Activated CD8-positive, alpha-beta memory T cell treated with anti-CD3 and anti-CD28 coated beads for 36 hours (primary cell): ENCODE results near the gene ADAMTS15. TPM values are rescaled to one million over a fixed set of nuclear protein-coding genes. Genes with fewer than 3 reads are reported as not detected.

Experiments used
- CTCF ChIA-PET: fragments of 350-600 bp; sonication (Branson Sonifier 250); formaldehyde crosslinking; loops from one replicate; lab custom pipeline; 2021; ENCODE audit warnings: antibody characterized with exemption; lab: Charles Lee
- POLR2A ChIA-PET: fragments of 350-600 bp; sonication (Branson Sonifier 250); formaldehyde crosslinking; loops from one replicate; lab custom pipeline; 2021; ENCODE audit warnings: antibody characterized with exemption; lab: Charles Lee
- total RNA-seq, 2 experiments: library from RNA; stranded (reverse); gene quantifications; one replicate each; pipeline ENCODE4 v1.2.3, GENCODE V29; 2021

The ADAMTS15 gene
- total RNA-seq, 2 experiments from 2014 or later = not detected

DNA sequence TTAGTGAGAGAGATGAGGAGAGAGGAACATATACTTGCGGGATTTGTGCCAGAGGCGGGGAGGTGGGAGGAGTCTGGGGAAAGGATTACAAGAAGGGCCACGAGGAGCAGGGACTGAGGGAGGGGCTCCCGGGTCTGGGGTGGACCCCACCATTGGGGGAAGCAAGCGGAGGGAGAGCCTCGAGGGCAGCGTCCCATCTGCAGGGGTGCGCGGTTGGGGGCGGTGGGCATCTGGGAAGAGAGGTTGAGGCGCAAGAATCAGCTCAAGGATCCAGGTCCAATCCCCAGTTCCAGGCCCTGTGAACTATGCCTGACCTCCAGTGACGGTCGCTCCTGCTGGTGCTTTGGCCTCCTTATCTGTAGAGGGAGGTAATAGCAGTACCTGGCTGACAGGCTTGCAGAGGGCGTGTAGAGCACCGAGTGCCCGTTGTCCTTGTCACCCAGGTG lies 38.0 kb downstream of the ADAMTS15 start:
- ChIA-PET POLR2A (no interaction called here), CTCF (no interaction called here)

DNA sequence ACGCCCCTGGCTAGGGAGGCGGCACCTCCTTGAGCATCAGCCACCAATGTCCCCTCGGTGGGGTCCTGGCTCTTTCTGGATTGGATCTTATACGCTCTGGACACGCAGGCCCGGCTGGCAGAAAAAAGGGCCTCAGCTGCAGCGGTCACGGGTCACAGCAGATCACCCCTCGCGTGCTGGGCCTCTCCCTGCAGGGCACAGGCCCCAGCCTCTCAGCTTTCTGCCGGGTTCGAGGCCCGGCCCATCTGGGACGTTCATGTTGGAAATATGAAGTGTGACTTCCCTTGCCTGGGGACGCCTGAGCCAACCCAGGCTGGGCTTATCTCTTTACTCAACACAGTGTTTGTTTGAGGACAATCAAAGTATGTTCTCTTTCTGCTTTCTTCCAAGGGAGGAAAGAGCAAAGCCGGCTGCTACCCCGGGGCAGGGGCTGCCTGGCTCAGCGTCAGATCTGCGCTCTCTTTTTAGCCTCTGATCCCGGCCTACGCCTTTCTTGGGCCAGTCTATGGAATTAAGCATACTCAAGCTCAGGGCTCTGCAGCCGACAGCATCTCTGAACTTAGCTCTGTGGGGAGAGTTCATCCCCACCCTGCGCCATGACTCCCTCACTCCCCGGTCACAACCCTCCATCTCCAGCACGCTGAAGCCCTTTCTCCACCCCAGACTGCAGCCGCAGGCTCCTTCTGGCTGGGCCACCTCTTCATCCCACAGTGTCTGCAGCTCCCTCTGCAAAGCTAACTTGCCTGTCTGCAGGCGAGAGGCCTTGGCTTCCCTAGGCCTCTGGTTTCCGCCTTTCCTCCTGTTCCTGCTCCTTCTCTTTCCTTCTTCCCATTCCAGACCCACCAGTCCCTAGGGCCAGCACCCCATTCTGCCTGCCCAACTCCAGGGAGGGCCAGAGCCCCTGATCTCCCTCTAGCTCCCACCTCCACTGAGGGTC lies 38.8 kb downstream of the ADAMTS15 start:
- ChIA-PET CTCF (no interaction called here), POLR2A (no interaction called here)

DNA sequence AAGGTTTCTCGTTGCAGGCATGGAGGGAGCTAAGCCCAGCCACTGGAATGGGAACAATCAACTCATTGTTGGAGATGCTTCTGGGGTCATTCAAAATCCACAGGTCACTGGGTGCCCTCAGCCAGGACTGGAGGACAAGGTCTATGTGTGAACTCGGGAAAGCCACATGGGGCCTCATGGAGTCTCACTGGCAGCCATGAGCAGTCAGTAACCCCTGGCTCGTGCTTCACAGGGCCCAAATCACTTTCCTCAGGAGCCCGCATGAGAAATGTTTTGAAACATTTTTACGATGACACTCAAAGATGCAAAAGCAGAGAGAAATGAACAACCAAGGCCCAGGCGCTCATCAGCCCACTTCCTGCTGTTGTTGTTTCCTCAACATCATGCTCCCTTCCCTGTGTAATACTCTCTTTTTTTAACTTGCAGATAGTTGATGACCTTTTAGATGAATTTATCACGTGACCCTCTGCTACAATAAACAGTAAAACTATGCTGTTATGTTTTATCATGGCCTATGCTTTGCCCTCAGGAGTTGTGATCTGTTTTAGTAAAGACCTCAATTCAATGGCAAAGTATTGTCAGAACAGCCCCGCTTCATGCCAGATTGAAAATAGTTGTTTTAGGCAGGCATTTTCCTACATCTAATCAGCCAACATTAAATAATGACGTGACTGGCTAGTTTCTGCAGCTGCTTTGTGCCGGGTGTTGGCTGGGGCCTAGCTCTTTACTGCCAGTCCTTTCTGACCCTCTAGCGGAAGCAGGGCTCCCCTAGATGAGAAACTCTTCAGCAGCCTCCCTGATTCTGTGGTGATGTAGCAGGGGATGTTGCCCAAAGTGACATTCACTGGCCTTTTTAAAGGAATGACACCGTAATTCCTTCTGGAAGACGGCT lies 39.7 kb downstream of the ADAMTS15 start:
- POLR2A ChIA-PET = no interaction called here

DNA sequence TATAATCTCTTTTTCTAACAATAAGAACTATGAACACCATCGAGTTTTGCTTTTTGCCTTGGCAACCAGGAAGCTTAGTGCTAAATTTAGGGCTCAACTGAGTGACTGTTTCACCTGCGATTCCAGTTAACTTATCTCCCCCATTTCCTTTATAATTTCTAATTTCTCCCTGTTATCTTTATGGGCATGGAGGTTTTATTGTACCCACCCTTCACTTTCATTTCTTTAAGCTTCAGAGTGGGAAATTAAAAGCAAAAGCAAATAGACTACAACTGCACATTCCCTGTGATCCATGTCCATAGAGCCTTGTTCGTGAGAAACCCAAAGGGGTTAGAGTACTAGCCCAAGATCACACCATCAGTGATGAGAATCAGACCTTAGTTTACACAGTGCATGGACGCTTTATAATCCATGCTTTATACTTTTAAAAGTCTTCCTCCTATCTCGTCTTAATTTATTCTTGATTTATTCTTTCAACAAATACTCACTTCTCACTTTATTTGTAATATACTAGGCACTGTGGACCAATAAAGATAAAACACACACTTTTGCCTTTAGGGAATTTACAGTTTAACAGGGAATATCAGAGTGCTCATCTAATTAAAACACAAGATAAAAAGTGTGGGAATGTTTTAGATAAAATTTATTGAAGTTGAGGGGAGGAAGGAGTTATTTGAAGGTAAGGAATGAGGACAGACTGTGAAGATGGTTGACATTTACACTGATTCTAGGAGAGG lies 40.6 kb downstream of the ADAMTS15 start:
- POLR2A ChIA-PET = no interaction called here
- CTCF ChIA-PET = no interaction called here

More for the DNA sequence above, 39.7 kb downstream of the ADAMTS15 start:
- CTCF ChIA-PET = no interaction called here

DNA sequence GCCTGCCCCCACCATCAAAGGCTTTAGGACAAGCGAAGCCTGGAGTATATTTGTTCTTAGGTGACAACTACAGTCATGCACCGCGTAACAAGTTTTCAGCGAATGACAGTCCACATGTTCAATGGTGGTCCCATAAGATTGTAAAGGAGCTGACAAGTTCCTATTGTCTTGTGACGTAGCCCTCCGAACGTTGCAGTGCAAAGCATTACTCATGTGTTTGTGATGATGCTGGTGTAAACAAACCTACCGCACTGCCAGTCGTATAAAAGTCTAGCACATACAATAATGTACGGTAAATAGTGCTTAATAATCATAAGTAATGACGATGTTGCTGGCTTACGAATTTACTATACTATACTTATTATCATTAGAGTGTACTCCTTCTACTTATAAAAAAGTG lies 41.3 kb downstream of the ADAMTS15 start:
- ChIA-PET CTCF (no interaction called here), POLR2A (no interaction called here)

DNA sequence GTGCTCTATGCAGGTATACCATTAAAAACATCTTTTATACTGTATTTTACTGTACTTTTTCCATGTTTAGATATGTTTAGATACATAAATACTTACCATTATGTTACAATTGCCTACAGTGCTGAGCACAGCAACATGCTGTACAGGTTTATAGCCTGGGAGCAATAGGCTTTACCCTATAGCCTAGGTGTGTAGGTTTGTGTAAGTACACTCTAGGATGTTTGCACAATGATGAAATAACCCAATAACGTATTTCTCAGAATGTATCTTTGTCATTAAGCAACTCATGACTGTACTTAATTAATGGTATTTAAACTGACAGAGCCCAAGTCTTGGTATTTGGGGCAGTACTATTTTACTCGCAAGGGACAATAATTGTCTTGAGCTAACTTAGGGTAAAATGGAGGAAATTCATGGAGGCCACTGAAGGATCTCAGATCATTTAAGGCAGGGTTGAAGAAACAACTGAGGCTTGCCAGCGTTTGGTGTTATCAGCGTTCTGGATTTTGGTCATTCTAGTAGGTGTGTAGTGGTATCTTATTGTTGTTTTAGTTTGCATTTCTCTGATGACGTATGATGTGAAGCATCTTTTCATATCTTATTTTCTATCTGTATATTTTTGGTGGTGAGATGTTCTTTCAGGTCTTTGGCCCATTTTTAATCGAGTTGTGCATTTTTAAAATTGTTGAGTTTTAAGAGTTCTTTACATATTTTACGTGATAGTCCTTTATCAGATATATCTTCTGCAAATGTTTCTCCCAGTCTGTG lies 42.4 kb downstream of the ADAMTS15 start:
- POLR2A ChIA-PET = no interaction called here
- CTCF ChIA-PET = no interaction called here

DNA sequence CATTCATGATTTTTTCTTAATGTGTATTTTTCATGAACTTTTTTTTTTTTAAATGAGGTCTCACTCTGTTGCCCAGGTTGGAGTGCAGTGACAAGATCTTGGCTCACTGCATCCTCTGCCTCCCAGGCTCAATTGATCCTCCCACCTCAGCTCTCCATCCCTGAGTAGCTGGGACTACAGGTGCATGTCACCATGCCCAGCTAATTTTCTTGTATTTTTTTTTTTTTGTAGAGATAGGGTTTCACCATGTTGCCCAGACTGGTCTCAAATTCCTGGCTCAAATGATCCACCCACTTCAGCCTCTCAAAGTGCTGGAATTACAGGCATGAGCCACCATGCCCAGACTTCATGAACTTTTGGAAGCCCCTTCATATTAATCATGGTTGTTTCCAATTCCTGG lies 49.7 kb downstream of the ADAMTS15 start:
- CTCF ChIA-PET = no interaction called here

DNA sequence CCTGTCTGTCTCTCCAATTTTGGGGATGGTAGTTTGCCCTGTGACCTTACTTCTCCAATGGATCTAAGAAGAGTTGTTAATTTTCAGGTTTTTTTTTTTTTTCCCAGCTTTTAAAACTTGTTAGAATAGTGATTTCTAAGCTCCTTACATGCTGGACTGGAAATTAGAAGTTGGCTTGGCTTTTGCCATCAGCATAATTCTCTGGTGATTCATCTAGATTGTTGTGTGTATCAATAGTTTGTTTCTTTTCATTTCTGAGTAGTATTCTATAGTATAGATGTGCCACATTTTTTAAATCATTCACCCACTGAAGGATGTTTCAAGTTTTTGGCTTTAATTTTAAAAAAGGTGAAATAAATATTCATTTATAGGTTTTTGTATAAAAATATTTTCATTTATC lies 51.4 kb downstream of the ADAMTS15 start:
- CTCF ChIA-PET = no interaction called here

More for the DNA sequence above, 49.7 kb downstream of the ADAMTS15 start:
- POLR2A ChIA-PET = no interaction called here

DNA sequence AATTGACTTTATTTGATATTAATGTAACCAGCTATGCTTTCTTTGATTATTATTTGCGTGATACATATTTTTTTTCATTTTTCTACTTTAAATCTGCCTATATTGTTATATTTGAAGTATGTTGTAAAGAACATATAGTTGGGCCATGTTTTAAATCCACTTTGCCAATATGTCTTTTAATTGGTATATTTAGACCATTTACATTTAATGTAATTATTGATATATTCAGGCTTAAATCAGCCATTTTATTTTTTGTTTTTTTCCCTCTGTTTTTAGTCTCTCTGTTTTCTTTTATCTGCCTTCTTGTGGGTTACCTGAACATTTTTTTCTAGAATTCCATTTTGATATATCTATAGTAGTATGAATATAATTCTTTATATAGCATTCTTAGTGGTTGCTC lies 55.9 kb downstream of the ADAMTS15 start:
- ChIA-PET POLR2A (no interaction called here), CTCF (no interaction called here)

More for the DNA sequence above, 51.4 kb downstream of the ADAMTS15 start:
- POLR2A ChIA-PET = no interaction called here

DNA sequence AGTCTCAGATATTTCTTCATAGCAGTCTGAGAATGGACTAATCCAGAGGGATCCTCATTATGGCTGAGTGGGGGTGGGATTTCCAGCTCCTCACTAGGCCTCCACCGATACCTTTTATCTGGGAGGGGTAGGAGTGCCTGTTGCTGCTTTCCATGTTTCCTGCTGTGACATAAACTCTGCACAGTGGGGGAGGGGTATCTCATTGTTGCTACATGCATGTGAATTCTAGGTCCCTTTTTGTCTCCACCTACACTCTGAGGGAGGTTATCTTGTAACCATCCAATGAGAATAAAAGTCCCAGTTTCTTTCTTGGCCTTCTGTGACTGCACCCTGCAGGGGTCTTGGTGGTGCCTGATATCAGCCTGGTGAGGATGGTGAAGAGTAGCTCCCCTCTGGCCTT lies 60.5 kb downstream of the ADAMTS15 start:
- ChIA-PET CTCF (no interaction called here), POLR2A (no interaction called here)

DNA sequence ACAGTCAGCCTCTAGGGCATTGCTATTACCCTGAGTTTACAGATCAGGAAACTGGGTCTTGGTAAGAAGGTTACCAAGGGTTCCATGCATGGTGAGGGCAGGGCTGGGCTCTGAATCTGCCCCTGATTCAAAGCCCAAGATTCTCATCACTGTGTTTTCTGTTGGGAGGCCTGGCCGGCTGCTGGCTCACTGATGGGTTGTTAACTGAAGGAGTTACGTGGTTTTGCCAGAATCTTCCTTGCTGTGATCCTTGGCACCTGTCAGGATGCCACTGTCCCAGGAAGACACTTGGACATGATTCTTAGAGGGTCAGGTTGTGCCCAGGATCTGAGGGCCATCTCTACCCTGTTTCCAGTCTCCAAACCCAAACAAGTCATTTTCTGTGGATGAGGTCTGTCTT lies 61.5 kb downstream of the ADAMTS15 start:
- POLR2A ChIA-PET = no interaction called here
- CTCF ChIA-PET = no interaction called here

DNA sequence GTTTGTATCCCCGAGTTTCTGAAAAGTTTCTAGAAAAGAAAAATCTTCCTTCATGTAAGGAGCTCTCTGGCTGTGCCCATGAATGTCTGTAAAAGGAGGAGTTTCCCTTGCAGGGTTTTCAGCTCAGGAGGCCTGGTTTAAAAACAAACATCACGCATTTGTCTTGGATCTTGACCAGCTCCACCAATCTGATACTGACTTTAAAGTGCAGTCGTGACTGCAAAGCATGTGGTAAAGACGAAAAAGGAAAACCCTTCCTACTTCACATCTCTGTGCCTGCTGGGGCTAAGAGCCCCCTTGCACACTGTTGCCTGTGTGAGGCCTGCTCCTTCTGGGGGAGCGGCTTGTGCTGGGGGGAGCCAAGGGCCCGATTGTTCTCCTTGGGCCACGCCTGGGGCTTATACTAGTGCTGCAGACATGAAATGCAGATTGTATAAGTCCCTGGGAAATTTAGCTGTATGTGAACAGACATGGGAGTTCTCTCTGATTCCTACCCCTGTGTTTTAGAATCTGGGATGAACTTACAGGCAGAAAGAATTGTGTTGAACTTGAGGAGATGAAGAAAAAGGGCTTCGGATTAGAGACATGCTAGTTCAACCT lies 62.1 kb downstream of the ADAMTS15 start:
- POLR2A ChIA-PET = no interaction called here
- CTCF ChIA-PET = no interaction called here

DNA sequence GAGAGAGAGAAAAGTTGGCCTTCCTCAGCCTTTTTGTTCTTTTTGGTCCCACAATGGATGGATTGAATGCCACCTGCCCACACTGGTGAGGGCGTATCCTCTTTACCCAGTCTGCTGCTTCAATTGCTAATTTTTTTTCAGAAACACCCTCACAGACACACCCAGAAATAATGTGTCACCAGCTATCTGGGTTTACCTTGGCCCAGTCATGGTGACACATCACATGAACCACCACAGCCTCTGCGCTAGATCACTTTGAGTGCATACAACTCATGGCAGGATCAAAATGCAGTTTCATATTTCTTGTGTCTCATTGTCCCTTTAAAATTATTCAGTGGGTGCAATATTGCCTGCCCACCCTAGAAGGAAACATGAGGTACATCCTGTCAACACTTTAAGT lies 63.3 kb downstream of the ADAMTS15 start:
- CTCF ChIA-PET = interaction anchor here (0.5 kb wide), 1 partner anchor 490 kb away, joined by 5 read pairs; no protein-coding TSS in a partner anchor

DNA sequence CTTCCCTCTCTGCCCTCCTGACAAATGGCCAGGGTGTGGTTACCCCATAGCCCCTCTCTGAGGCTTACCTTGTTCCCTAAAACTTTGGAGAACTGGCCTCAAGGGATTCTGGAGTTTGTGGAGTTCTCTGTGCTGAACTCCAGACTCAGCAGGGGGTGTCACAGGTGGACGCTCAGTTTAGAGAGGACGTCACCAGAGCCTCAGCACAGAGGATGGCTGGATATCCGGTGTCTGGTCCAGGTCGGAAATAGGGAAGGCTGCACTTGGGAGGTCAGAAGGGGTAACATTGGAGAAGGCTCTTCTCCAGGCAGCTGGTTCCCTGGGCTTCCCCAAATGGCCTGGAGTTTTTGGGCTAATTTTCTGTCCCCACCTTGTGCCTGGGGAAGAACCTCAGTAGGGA lies 64.2 kb downstream of the ADAMTS15 start:
- POLR2A ChIA-PET = no interaction called here
- CTCF ChIA-PET = no interaction called here

More for the DNA sequence above, 63.3 kb downstream of the ADAMTS15 start:
- POLR2A ChIA-PET = no interaction called here

DNA sequence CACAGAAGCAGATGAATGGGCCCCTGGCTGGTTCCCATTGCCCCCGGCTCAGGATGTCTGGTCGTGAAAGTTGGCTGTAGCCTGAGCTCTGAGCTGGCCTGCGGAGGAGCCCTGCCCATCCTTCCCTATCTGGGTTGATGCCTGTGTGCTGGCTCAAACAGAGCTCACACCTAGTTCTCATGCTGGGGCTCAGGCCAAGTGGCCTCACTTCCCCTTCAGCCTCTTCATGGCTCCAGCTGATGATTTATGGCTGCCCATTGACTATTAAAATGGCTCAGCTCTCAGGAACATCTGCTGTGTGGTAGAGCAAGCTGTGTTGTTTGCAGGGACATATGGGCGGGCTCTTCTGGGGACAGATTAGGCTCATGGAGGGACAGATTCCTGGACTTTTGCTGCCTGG lies 64.7 kb downstream of the ADAMTS15 start:
- CTCF ChIA-PET = no interaction called here
- POLR2A ChIA-PET = no interaction called here

DNA sequence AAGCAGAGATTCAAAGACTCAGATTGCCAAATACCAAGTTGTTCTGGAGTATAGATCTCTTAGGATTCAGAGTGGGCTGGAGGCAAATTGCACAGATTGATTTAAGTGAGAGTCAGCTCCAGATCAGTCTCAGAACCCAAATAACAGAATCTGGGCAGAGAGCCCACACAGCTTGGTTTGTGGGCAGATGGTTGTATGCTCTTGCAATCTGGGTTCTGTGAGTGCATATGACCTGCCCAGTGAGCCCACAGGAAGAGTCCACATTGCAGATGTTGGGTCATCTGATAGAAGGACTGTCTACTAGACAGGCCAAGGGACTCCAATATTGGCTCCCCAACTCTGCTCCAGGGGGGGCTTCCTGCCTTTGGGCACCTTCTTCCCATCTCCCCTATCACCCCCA lies 65.9 kb downstream of the ADAMTS15 start:
- CTCF ChIA-PET = no interaction called here
- POLR2A ChIA-PET = no interaction called here

DNA sequence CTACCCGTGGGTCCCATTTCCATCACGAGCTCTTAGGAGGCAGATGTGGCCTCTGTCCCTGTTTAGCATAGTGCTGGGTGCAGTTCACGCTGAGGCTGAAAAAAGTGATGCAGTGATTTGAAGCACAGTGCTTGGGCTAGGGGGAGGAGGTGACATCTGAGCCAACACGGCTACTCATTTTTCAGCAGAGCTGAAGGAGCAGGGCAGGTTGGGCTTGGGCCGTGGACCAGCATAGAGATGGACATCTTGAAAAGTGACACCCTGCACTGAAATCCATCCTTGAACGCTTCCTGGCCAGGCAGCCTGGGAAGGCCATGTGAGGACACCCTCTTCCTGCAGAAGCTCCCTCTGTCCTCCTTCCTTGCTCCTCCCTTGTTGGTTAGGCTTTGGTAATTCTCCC lies 66.4 kb downstream of the ADAMTS15 start:
- ChIA-PET CTCF (no interaction called here), POLR2A (no interaction called here)

DNA sequence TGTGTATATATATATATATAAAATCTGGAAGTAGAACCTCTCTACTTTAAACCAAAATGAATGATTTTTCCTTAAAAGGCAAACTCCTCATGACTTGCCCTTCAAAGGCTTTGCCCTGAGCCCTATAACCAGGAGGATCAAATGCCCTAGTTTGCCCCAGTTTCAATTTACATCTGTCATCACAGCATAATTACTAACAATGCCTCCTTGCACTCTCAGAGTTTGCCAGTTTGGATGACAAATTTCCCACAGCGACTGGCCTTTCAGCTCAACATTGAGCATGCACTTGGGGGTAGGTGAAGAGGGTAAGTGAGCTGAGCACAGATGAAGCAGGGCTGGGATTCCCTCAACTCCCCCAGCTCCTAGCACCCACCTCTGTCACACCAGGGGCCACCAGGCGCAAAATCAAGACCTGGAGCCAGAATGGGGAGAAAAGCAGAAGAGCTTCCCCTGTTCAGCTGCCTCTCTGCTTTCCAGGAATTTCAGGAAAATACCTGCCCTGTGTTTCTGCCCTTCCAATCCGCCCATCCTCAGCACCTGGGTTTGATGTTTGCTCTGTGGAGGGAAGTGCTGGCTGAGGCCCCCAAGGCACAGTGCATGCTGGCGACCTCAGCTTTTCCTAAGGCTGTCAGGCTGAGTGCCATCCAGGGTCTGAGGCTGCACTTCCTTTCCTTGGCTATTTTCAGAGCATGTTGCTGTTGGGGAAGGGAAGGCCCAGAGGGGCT lies 67.5 kb downstream of the ADAMTS15 start:
- CTCF ChIA-PET = no interaction called here
- POLR2A ChIA-PET = no interaction called here
